K562 (cell line): Measurements from ENCODE around the gene EPHB1. TPM values are rescaled to one million over a fixed set of nuclear protein-coding genes. Genes with fewer than 3 reads are reported as not detected.

Experiments
- ATAC-seq: fragments of 200-7000 bp; cut with Tn5 transposase; 3 replicates; pipeline ENCODE4 v1.9.1; 2020; ENCODE audit warnings: moderate library complexity
- BruUV-seq: library from RNA; stranded (reverse); fragments of 400-500 nt; replicated peaks from 2 replicates; lab custom pipeline; 2021; lab: Mats Ljungman, UMichigan
- CTCF ChIA-PET: fragments of 300-600 bp; formaldehyde crosslinking; extraction: SDS; loops from one replicate; lab custom pipeline; 2021; ENCODE audit warnings: low intra/inter-chr PET ratio; lab: Yijun Ruan, JAX
- POLR2A ChIA-PET: fragments of 300-600, 350-650 bp; sonication (Branson Sonifier 250); formaldehyde crosslinking; extraction: SDS; loops from one replicate; lab custom pipeline; 2021; ENCODE audit warnings: antibody characterized with exemption, inconsistent platforms; lab: Yijun Ruan, JAX
- DNase-seq, 4 experiments: peaks; one replicate each; pipeline versions ENCODE4 v3.0.0 to v3.0.0-alpha.2; 2011 to 2018; ENCODE audit warnings: low spot score in 3 of 4, mixed read lengths in 3 of 4; ENCODE audit errors: extremely low read depth in 1 of 4
- FAIRE-seq: peaks from 2 replicates; lab custom pipeline; 2011; peaks lifted over from hg19 to GRCh38; lab: Jason Lieb, UNC
- H2AFZ ChIP-seq: 2 replicates; pipeline ENCODE4 v1.6.0; 2011; ENCODE audit warnings: low read depth, low read length, control low read depth, inconsistent platforms
- H3K27ac ChIP-seq: fragments of 200-600 bp; 3 replicates; pipeline ENCODE4 v1.8.0; 2011; ENCODE audit warnings: low read depth, mild to moderate bottlenecking, control low read depth, inconsistent platforms, low read length, moderate library complexity, mixed read lengths; ENCODE audit errors: extremely low read depth
- H3K27me3 ChIP-seq, 2 experiments: fragments of 300-600 bp in 1 of 2; 2 replicates in 1 of 2; 3 replicates in 1 of 2; pipeline versions ENCODE4 v1.6.0 to v1.8.0; 2011; ENCODE audit warnings: inconsistent platforms in 2 of 2, low read length in 2 of 2, mild to moderate bottlenecking in 1 of 2, mixed read lengths in 1 of 2, moderate library complexity in 1 of 2; ENCODE audit not compliant: control insufficient read depth in 2 of 2, insufficient read depth in 2 of 2
- H3K36me3 ChIP-seq: fragments of 300-600 bp; 3 replicates; pipeline ENCODE4 v1.8.0; 2011; ENCODE audit warnings: mild to moderate bottlenecking, low read length, inconsistent platforms; ENCODE audit not compliant: control insufficient read depth, insufficient read depth
- H3K4me1 ChIP-seq, 2 experiments: fragments of 200-600 bp in 1 of 2; replicated peaks in 1 of 2; 2 replicates in 1 of 2; 3 replicates in 1 of 2; pipeline versions ENCODE4 v1.5.1 to v1.8.0; 2011; ENCODE audit warnings: inconsistent platforms in 2 of 2, low read length in 2 of 2, mild to moderate bottlenecking in 1 of 2, mixed read lengths in 1 of 2, moderate library complexity in 1 of 2; ENCODE audit not compliant: control insufficient read depth in 2 of 2, insufficient read depth in 2 of 2
- H3K4me2 ChIP-seq: 2 replicates; pipeline ENCODE4 v1.6.1; 2011; ENCODE audit warnings: low read length, control low read depth, inconsistent platforms, mixed read lengths; ENCODE audit not compliant: insufficient read depth
- H3K4me3 ChIP-seq: fragments of 200-600 bp; sonication (generic), shearing (Covaris generic); 2 replicates; pipeline ENCODE4 v1.5.1; 2016; ENCODE audit warnings: control low read depth, inconsistent platforms
- H3K79me2 ChIP-seq: fragments of 200-600 bp; 3 replicates; pipeline ENCODE4 v1.8.0; 2011; ENCODE audit warnings: low read length, inconsistent platforms; ENCODE audit not compliant: control insufficient read depth, insufficient read depth
- H3K9ac ChIP-seq, 2 experiments: 2 replicates each; pipeline versions ENCODE4 v1.6.0 to v1.6.1; 2011; ENCODE audit warnings: low read depth in 2 of 2, low read length in 2 of 2, control low read depth in 1 of 2, inconsistent platforms in 1 of 2, mild to moderate bottlenecking in 1 of 2, mixed read lengths in 1 of 2; ENCODE audit not compliant: insufficient read depth in 1 of 2
- H3K9me1 ChIP-seq: one replicate; pipeline ENCODE4 v1.6.0; 2011; ENCODE audit warnings: inconsistent platforms, mild to moderate bottlenecking, low read length, moderate library complexity; ENCODE audit not compliant: control insufficient read depth, insufficient read depth
- H3K9me3 ChIP-seq: replicated peaks from 2 replicates; pipeline ENCODE4 v1.5.1; 2011; ENCODE audit warnings: low read depth, low read length, inconsistent platforms; ENCODE audit not compliant: control insufficient read depth, insufficient read depth
- H4K20me1 ChIP-seq: replicated peaks from 2 replicates; pipeline ENCODE4 v1.6.1; 2011; ENCODE audit warnings: low read length, inconsistent platforms, mixed read lengths; ENCODE audit not compliant: control insufficient read depth, insufficient read depth
- BRCA1 ChIP-seq, 2 experiments: fragments of 450-650 bp in 1 of 2; sonication (generic) in 1 of 2; formaldehyde crosslinking in 1 of 2; IDR thresholded peaks; 2 replicates each; pipeline versions ENCODE4 v1.5.0 to v1.6.1; 2017 to 2020; ENCODE audit warnings: mild to moderate bottlenecking in 1 of 2, missing genetic modification reagents in 1 of 2
- EP300 ChIP-seq: IDR thresholded peaks from 2 replicates; pipeline ENCODE4 v1.6.1; 2012; ENCODE audit warnings: low read length, improper control_type of control experiment
- FOXK1 ChIP-seq: sonication (generic); formaldehyde crosslinking; IDR thresholded peaks from 2 replicates; pipeline ENCODE4 v1.8.0; 2022; ENCODE audit warnings: missing genetic modification reagents, mild to moderate bottlenecking, borderline replicate concordance
- GTF2B ChIP-seq: IDR thresholded peaks from 2 replicates; pipeline ENCODE4 v1.6.1; 2011; ENCODE audit not compliant: insufficient read length; ENCODE audit errors: extremely low read depth
- MEIS2 ChIP-seq: fragments of 450-650 bp; IDR thresholded peaks from 2 replicates; pipeline ENCODE4 v1.6.1; 2014; ENCODE audit warnings: mild to moderate bottlenecking; ENCODE audit not compliant: partially characterized antibody
- NR0B1 ChIP-seq: fragments of 450-650 bp; IDR thresholded peaks from one replicate; pipeline ENCODE4 v1.6.1; 2018; ENCODE audit warnings: mild to moderate bottlenecking, moderate library complexity; ENCODE audit not compliant: partially characterized antibody
- PKNOX1 ChIP-seq: fragments of 450-650 bp; IDR thresholded peaks from 2 replicates; pipeline ENCODE4 v1.6.1; 2016
- POLR3A ChIP-seq: IDR thresholded peaks from 2 replicates; pipeline ENCODE4 v1.6.1; 2011; ENCODE audit warnings: borderline replicate concordance, mild to moderate bottlenecking, moderate library complexity; ENCODE audit not compliant: insufficient read length, insufficient read depth; ENCODE audit errors: extremely low read depth
- SLC30A9 ChIP-seq: fragments of 250-450 bp; sonication (Bioruptor Pico); IDR thresholded peaks from 2 replicates; pipeline ENCODE4 v1.8.0; 2022; ENCODE audit warnings: mild to moderate bottlenecking, moderate library complexity
- SMARCA5 ChIP-seq: fragments of 450-650 bp; IDR thresholded peaks from 2 replicates; pipeline ENCODE4 v1.6.1; 2016
- SREBF1 ChIP-seq: fragments of 150-350 bp; IDR thresholded peaks from 2 replicates; pipeline ENCODE4 v1.6.1; 2014; ENCODE audit warnings: antibody characterized with exemption, low read depth, low read length, borderline replicate concordance
- TCFL5 ChIP-seq: fragments of 250-450 bp; sonication (Bioruptor Pico); conservative IDR thresholded peaks from 2 replicates; pipeline ENCODE4 v1.6.1; 2021; ENCODE audit warnings: mild to moderate bottlenecking, moderate library complexity, matching md5 sums
- ZKSCAN1 ChIP-seq: fragments of 150-350 bp; IDR thresholded peaks from 2 replicates; pipeline ENCODE4 v1.6.1; 2016; ENCODE audit warnings: low read depth, low read length
- ZMIZ1 ChIP-seq, 2 experiments: fragments of 150-350 bp in 1 of 2; IDR thresholded peaks; 2 replicates each; pipeline ENCODE4 v1.6.1; 2012 to 2016; ENCODE audit warnings: low read depth in 2 of 2, low read length in 2 of 2, mild to moderate bottlenecking in 1 of 2, moderate library complexity in 1 of 2
- ZNF695 ChIP-seq: fragments of 450-650 bp; formaldehyde crosslinking; IDR thresholded peaks from 2 replicates; pipeline ENCODE4 v1.4.0; 2020; ENCODE audit warnings: mild to moderate bottlenecking, moderate library complexity
- ZNF707 ChIP-seq: fragments of 250-450 bp; sonication (Bioruptor Pico); conservative IDR thresholded peaks from 2 replicates; pipeline ENCODE4 v1.8.0; 2022; ENCODE audit warnings: inconsistent platforms, mild to moderate bottlenecking, moderate library complexity
- WGBS: fragments of 100-300 bp; shearing (Covaris generic); methylation state at CpG from one replicate; pipeline ENCODE4 v1.1.6; 2016; ENCODE audit warnings: low coverage, mixed read lengths; ENCODE audit not compliant: insufficient coverage; ENCODE audit errors: missing lambda C conversion rate; 5-methylcytosine and 5-hydroxymethylcytosine counted together
- in situ Hi-C: fragments of 300-500 bp; cut with MboI; formaldehyde crosslinking; loops from 4 replicates; pipeline ENCODE4 v1.15.0; 2018; ENCODE audit warnings: inconsistent platforms, mixed read lengths
- intact Hi-C: fragments of 100-400 bp; cut with micrococcal nuclease; formaldehyde crosslinking; loops from 2 replicates; pipeline ENCODE4 v1.14.2; 2022
- polyA plus RNA-seq, 8 experiments: library from polyadenylated mRNA; depleted of rRNA in 4 of 8; stranded (reverse) in 5 of 8; unstranded in 3 of 8; fragments of >200 nt; fragmentation: Nextera tagmentation in 2 of 8; fragmentation: Illumina TruSeq in 1 of 8; extraction: Ambion mirVana in 2 of 8; extraction: Trizol in 1 of 8; gene quantifications; 2 replicates each; pipeline versions ENCODE4 v1.2.1 to v1.2.3, GENCODE V29; 2011 to 2014; ENCODE audit warnings: inconsistent platforms in 1 of 8, missing spikeins in 1 of 8
- total RNA-seq, 7 experiments: library from RNA; depleted of rRNA in 6 of 7; stranded (reverse); fragments of >200 nt in 6 of 7; fragmentation: Illumina TruSeq in 2 of 7; extraction: Trizol in 2 of 7; gene quantifications; 2 replicates each; pipeline versions ENCODE4 v1.2.1 to v1.2.3, GENCODE V29; 2011 to 2021; ENCODE audit warnings: low replicate concordance in 1 of 7

The EPHB1 gene
- total and polyA plus RNA-seq, 9 of the 15 experiments (the other 6 are each of a cell fraction or from before 2014, with no cell fraction given): 0.29 TPM; not detected in 8

GRCh38 chr3:135163701-135164100, 368.6 kb downstream of the EPHB1 start:
- Histone ChIP-seq H2AFZ (no peak overlapping the region), H3K4me2 (no peak overlapping the region), H3K9ac (no peak overlapping the region), H3K9me3 (no peaks in the 10 kb centered on the region), H3K79me2 (no peaks in the 10 kb centered on the region), H4K20me1 (no peaks in the 10 kb centered on the region), H3K27me3 (no peaks in the 10 kb centered on the region), H3K27ac (no peak overlapping the region), H3K36me3 (no peaks in the 10 kb centered on the region), H3K4me3 (no peak overlapping the region), H3K4me1 (no peaks in the 10 kb centered on the region), H3K9me1 (no peaks in the 10 kb centered on the region)
- in situ Hi-C loops (no loop called here), intact Hi-C loops (no loop called here)
- FAIRE-seq (no peak), ATAC-seq (no peak), DNase-seq (no peak)
- ChIA-PET CTCF (no interaction called here), POLR2A (no interaction called here)
- no TSS peak for BruUV-seq
- WGBS: 0% methylated on average over 5 of the region's 5 CpGs
- no peak for TF ChIP-seq MEIS2
- TF ChIP-seq SMARCA5: no peak
- no peak for TF ChIP-seq ZMIZ1 (IDR thresholded peaks at IDR 0.05; ENCODE audit: low read depth in 2 of 2, low read length in 2 of 2)
- TF ChIP-seq GTF2B: no peak
- no peak for TF ChIP-seq SLC30A9 (CRISPR knock-in tag)
- TF ChIP-seq NR0B1: no peak
- TF ChIP-seq ZNF695 (CRISPR knock-in tag): no peak
- TF ChIP-seq TCFL5 (CRISPR knock-in tag): no peak
- no peak for TF ChIP-seq ZKSCAN1
- TF ChIP-seq SREBF1: no peak
- no peak for TF ChIP-seq PKNOX1
- no peak for TF ChIP-seq BRCA1 (IDR thresholded peaks at IDR 0.05)
- TF ChIP-seq BRCA1 (CRISPR knock-in tag; IDR thresholded peaks at IDR 0.05): no peak
- no peak for TF ChIP-seq POLR3A
- no peak for TF ChIP-seq ZNF707 (CRISPR knock-in tag)
- TF ChIP-seq FOXK1: no peak
- TF ChIP-seq EP300: no peak
